H1 (cell line): ENCODE results near the gene STX5. TPM values are rescaled to one million over a fixed set of nuclear protein-coding genes. Genes with fewer than 3 reads are reported as not detected.

Experiments used
- FOSL1 ChIP-seq: IDR thresholded peaks from 2 replicates; pipeline ENCODE4 v1.6.1; 2011; ENCODE audit warnings: mild to moderate bottlenecking, low read depth, low read length, moderate library complexity; ENCODE audit not compliant: insufficient read depth
- polyA plus RNA-seq, 7 experiments: library from polyadenylated mRNA; depleted of rRNA in 3 of 7; stranded (reverse) in 5 of 7; unstranded in 2 of 7; fragments of >200 nt in 5 of 7; fragments of 200-250 nt in 2 of 7; gene quantifications; 1 replicate in 5 of 7; 2 replicates in 1 of 7; 4 replicates in 1 of 7; pipeline versions ENCODE4 v1.2.1 to v1.2.3, GENCODE V29; 2011 to 2013; ENCODE audit warnings: missing spikeins in 2 of 7, mixed read lengths in 2 of 7
- total RNA-seq: library from RNA; stranded (reverse); fragmentation: NEBNext Ultra II Directional; extraction: Animal tissue kit (Norgen Biotek cat#: 25700); gene quantifications from 2 replicates; pipeline ENCODE4 v1.2.1, GENCODE V29; 2021

STX5 gene
- total and polyA plus RNA-seq, 2 of the 8 experiments (the other 6 are each of a cell fraction or from before 2014, with no cell fraction given), result 24.2 to 28.5 TPM

DNA sequence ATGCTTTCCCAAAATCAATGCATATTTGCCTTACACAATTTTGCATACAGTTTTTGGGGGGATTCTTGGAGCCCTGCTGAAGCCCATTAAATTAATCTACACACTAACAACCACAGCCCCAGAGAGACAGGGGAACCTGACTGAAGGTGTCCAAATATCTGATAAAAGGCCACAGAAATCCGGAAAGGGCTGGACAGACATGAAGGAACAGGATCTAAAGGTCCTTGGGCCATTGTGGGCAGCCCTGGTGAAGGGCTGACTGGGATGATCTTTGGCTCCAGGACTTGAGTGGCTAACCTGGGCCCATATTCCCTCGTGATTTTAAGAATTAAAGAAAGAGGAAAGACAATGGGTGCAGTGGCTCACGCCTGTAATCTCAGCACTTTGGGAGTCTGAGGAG, 14.3 kb upstream of the STX5 start (continued):
- TF ChIP-seq FOSL1, result no peak
- TF ChIP-seq, all 59 proteins: peak for 0
